Stimulated activated CD4-positive, alpha-beta T cell treated with anti-CD3 and anti-CD28 coated beads, Interleukin-4, amount 100 ng/mL, for 24 hours (primary cell): ENCODE data around the gene CFAP97.
"Not testable (repeated sequence)": the region's sequence is repeated elsewhere in the genome, so short reads cannot be mapped to it uniquely, and the experiment has no call there.

Experiments used
- DNase-seq: peaks from one replicate; pipeline ENCODE4 v3.0.0-alpha.2; 2020

CFAP97 gene

GRCh38 chr4:185137233-185137925 is 66.4 kb downstream of the CFAP97 start:
- DNase-seq, result no peak

DNA sequence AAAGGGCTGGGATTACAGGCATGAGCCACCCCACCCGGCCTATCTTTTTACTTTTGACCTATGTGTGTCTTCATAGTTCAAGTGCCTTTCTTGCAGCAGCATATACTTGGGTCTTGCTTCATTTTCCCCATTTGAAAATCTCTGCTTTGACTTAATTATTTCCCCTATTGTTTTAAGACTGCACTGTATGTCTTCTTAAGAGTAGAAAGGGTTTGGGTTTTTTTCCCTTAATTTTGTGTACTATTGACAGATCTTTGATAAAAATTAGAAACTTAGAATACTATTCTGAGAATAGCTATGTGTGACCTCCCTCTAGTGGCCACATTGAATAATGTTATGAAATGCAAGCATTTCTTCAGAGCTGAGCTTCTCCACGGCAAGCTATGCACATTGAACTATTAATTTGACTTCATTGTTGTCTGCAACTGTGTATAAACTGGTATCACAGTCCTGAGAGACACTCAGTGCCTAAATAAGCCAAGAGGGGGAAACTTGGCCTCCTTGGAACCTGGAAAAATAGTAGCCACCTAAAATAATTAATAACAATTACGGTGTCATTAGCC is 69.4 kb downstream of the CFAP97 start:
- no peak for DNase-seq

GRCh38 chr4:185128272-185129119 is 75.3 kb downstream of the CFAP97 start:
- no peak for DNase-seq

- DNase-seq, result no peak
Measured at GRCh38 chr4:185127021-185127925, 76.5 kb downstream of the CFAP97 start.

DNA sequence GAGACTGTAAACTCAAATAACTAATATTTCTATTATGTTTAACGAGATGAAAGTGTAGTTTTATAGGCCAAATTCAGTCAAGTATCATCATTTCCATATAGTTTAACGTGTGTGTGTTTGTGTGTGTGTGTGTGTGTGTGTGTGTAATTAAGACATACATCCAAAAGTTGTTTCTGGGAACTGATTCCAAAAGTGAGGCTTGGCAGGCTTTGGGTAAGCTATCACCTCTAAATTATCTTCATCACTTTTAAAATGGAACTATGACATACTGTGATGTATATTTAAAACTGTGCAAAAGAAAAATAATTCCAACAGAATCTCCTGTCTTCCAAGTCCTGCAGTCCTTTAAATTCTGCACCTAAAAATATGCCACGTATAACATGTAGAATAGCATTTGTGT is 79.8 kb downstream of the CFAP97 start:
- no peak for DNase-seq

DNA sequence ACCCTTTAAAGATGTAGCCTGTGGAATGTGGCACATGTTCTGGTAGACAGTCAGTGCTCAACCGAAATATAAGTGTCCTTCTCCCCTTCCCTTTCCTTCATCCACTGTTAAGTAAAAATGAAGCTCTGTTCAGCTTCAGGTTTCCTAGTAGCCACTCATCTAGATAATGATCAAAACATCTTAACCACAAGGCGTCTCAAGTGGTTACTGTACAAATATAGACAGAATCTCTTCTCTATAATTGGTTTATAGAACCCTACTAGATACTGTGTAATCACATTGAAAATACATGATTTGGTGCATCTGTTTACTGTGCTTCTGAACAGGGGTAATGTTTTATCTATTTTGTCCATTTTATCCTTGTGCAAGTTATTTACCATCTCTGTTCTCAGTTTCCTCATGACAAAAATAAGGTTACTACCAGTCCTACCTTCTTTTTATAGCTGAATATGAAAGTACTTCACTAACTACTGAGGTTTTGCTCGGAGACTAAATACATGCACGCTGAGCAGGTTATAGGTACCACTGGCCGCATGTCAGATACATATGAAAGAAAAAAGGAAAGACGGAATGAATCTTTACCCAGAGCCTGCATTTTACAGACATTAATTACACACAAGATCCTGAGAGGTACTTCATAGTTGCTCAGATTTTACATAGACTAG is 81.0 kb downstream of the CFAP97 start:
- no peak for DNase-seq

GRCh38 chr4:185120631-185120946 is 83.2 kb downstream of the CFAP97 start:
- no peak for DNase-seq

DNA sequence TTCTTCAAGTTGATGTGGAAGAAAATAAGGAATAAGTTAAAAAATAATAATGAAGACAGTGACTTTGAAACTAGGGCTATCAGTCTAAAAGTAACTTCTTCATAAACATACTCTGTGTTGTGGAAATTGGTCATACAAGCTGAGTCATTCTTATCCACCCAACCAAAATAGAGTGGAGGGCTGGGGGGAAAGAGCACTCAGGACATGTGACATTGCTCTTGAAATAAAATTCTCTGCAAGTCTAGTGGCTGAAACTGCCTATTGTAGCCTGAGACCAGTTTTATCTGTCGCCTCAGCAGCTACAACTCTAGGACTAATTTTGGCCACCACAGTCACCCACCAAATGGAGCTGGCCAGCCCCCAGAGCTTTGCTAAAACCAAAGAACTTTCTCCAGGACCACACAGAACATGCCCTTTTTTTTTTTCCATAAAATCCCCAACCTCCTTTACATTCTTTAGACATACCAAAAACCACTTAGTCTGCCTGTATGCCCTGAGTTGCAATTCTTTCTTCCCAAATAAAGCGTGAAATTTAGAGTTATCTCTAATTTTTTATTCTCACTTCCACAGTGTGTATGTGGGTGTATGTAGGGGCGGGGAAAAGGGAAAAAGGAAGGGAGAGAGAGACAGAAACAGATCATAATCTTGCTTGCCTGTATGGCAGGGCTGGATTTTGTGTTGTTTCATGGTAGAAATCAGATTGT is 83.7 kb downstream of the CFAP97 start:
- DNase-seq, result no peak

GRCh38 chr4:185119467-185119866 is 84.3 kb downstream of the CFAP97 start:
- not testable (repeated sequence) for DNase-seq

- DNase-seq, result no peak
Measured at GRCh38 chr4:185118876-185119275, 84.9 kb downstream of the CFAP97 start.

DNA sequence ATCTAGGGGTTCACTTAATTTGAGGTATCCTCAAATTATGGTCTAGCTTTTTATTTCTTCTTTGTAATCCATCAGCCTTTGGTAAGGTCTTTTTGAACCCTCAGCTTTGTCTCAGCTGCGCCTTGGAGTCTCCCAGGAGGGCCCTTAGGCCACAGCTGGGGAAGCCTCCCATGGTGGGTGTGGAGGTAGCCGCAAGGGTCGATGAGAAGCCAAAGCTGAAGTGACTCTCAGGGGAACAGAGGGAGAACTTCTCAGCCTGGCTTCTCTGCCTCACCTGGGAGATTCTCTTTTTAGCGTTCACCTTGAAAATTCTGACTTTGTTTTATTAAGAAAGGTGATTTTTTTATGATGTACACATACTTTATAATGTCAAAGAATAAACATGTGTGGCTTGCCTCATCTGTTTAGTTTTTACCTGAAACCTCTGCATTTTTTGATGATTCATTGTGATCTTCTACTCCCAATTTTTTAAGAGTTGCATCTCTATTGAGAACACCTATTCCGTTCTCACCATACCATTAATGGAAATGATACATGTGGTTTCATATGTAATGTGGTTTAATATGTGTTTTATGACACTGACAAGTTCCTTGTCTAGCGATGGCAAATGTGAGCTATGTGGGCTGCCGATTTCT is 86.4 kb downstream of the CFAP97 start:
- no peak for DNase-seq

- DNase-seq, result no peak
Measured at GRCh38 chr4:185115827-185116232, 88.0 kb downstream of the CFAP97 start.

GRCh38 chr4:185113340-185113739 is 90.5 kb downstream of the CFAP97 start:
- no peak for DNase-seq

- no peak for DNase-seq
Measured at GRCh38 chr4:185112104-185112503, 91.7 kb downstream of the CFAP97 start.

DNA sequence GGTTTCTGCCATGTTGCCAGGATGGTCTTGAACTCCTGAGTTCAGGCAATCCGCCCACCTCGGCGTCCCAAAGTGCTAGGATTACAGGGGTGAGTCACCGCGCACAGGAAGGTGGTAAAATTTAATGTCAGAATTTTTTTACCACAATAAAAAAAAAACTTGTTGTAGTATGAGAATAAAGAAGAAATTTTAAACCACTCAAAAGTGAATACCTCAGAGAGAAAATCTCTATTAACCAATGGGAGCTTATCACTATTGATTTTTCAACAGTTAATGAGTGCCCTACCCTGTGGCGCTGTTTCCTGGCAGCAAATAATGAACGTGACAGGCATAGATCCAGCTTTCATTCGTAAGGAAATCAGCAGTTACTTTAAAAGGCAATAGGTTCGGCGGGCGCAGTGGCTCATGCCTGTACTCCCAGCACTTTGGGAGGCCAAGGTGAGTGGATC is 93.4 kb downstream of the CFAP97 start:
- DNase-seq, result no peak

DNA sequence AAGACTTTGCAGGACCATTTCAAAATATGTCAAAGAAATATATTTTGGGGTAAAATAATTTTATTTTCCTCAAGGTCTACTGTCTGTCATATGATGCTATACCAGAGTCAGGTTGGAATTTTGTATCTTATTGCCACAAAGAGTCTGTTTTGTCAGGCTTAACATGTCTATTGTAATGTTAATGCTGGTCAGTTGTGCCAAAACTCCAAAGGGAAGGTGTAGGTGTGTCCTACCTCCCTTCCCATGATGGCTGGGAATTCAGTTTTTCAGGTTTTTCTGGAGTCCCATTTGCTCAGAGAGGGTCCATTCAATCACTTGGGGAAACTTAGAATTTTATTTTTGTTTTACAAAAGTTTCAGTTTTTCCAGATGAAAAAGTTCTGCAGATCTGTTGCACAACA is 94.1 kb downstream of the CFAP97 start:
- no peak for DNase-seq
